SKM-1 treated with dmso at 0.1 percent for 144 hours (cell line): ENCODE measurements around the gene MRPS22.
"Not testable (repeated sequence)": the region's sequence is repeated elsewhere in the genome, so short reads cannot be mapped to it uniquely, and the experiment has no call there.

ENCODE experiments used
- DNase-seq: peaks from one replicate; lab custom pipeline; 2025; ENCODE audit not compliant: unreplicated experiment; lab: John Stamatoyannopoulos, UW

Gene MRPS22

GRCh38 chr3:139334675-139335074, 9.1 kb upstream of the MRPS22 start:
- not testable (repeated sequence) for DNase-seq

- no peak for DNase-seq
Measured at GRCh38 chr3:139338405-139338804, 5.4 kb upstream of the MRPS22 start.

- DNase-seq = no peak
Measured at GRCh38 chr3:139339219-139339906, 4.5 kb upstream of the MRPS22 start.

GRCh38 chr3:139340784-139341183, 3.0 kb upstream of the MRPS22 start:
- no peak for DNase-seq

- no peak for DNase-seq
Measured at GRCh38 chr3:139342054-139342453, 1.8 kb upstream of the MRPS22 start.

GRCh38 chr3:139346771-139347170, 3.0 kb downstream of the MRPS22 start:
- no peak for DNase-seq

- peak; percentile 34 for DNase-seq
Measured at GRCh38 chr3:139353920-139354556, 10.2 kb downstream of the MRPS22 start.

GRCh38 chr3:139354661-139355060, 10.8 kb downstream of the MRPS22 start:
- no peak for DNase-seq

- DNase-seq = no peak
Measured at GRCh38 chr3:139355476-139355875, 11.7 kb downstream of the MRPS22 start.

- DNase-seq = no peak
Measured at GRCh38 chr3:139355891-139356290, 12.1 kb downstream of the MRPS22 start.

- DNase-seq = no peak
Measured at GRCh38 chr3:139357899-139358298, 14.1 kb downstream of the MRPS22 start.

- no peak for DNase-seq
Measured at GRCh38 chr3:139358841-139359562, 15.2 kb downstream of the MRPS22 start.

GRCh38 chr3:139361276-139361675, 17.5 kb downstream of the MRPS22 start:
- DNase-seq = no peak

GRCh38 chr3:139364549-139364948, 20.7 kb downstream of the MRPS22 start:
- DNase-seq = no peak

GRCh38 chr3:139374099-139374498, 30.3 kb downstream of the MRPS22 start:
- no peak for DNase-seq

GRCh38 chr3:139377378-139377777, 33.6 kb downstream of the MRPS22 start:
- no peak for DNase-seq

GRCh38 chr3:139378587-139379241, 34.9 kb downstream of the MRPS22 start:
- no peak for DNase-seq

- no peak for DNase-seq
Measured at GRCh38 chr3:139380575-139380974, 36.8 kb downstream of the MRPS22 start.

GRCh38 chr3:139382291-139382690, 38.5 kb downstream of the MRPS22 start:
- DNase-seq = not testable (repeated sequence)

GRCh38 chr3:139388077-139388476, 44.3 kb downstream of the MRPS22 start:
- no peak for DNase-seq

GRCh38 chr3:139388821-139389551, 45.2 kb downstream of the MRPS22 start:
- no peak for DNase-seq
